Measurements from ENCODE around the gene STARD8.
A peak's percentile ranks its signal among the peaks of the same experiment; 100 is the strongest.
"Not testable (repeated sequence)": the region's sequence is repeated elsewhere in the genome, so short reads cannot be mapped to it uniquely, and the experiment has no call there.

Gene STARD8

GRCh38 chrX:68647156-68647957, at the start of gene STARD8:
Gene STARD8 (plus strand): TSS chrX:68647666. CDS start chrX:68647883, 217 bp downstream.
- DNase-seq = no peak

GRCh38 chrX:68598841-68599240, 48.6 kb upstream of the STARD8 start:
- DNase-seq = no peak

- no peak for DNase-seq
Measured at GRCh38 chrX:68599256-68600152, 48.0 kb upstream of the STARD8 start.

GRCh38 chrX:68604216-68604615, 43.2 kb upstream of the STARD8 start:
- not testable (repeated sequence) for DNase-seq

GRCh38 chrX:68614733-68615132, 32.7 kb upstream of the STARD8 start:
- DNase-seq = not testable (repeated sequence)

GRCh38 chrX:68627986-68628385, 19.5 kb upstream of the STARD8 start:
- DNase-seq = no peak

GRCh38 chrX:68629936-68630335, 17.5 kb upstream of the STARD8 start:
- not testable (repeated sequence) for DNase-seq

- no peak for DNase-seq
Measured at GRCh38 chrX:68631336-68631735, 16.1 kb upstream of the STARD8 start.

GRCh38 chrX:68632491-68632890, 15.0 kb upstream of the STARD8 start:
- no peak for DNase-seq

- DNase-seq = no peak
Measured at GRCh38 chrX:68633981-68634380, 13.5 kb upstream of the STARD8 start.

- no peak for DNase-seq
Measured at GRCh38 chrX:68634649-68635227, 12.7 kb upstream of the STARD8 start.

- DNase-seq = no peak
Measured at GRCh38 chrX:68640661-68641060, 6.8 kb upstream of the STARD8 start.

GRCh38 chrX:68644861-68645260, 2.6 kb upstream of the STARD8 start:
- DNase-seq = no peak

- no peak for DNase-seq
Measured at GRCh38 chrX:68646421-68646820, 1.0 kb upstream of the STARD8 start.

- no peak for DNase-seq
Measured at GRCh38 chrX:68648960-68649359, 1.5 kb downstream of the STARD8 start.

- no peak for DNase-seq
Measured at GRCh38 chrX:68650491-68650890, 3.0 kb downstream of the STARD8 start.

- no peak for DNase-seq
Measured at GRCh38 chrX:68651110-68651509, 3.6 kb downstream of the STARD8 start.

- no peak for DNase-seq
Measured at GRCh38 chrX:68652326-68653170, 5.1 kb downstream of the STARD8 start.

GRCh38 chrX:68654693-68655092, 7.2 kb downstream of the STARD8 start:
- no peak for DNase-seq

- not testable (repeated sequence) for DNase-seq
Measured at GRCh38 chrX:68656473-68656872, 9.0 kb downstream of the STARD8 start.

GRCh38 chrX:68658530-68658929, 11.1 kb downstream of the STARD8 start:
- peak; percentile 22 for DNase-seq

- DNase-seq = no peak
Measured at GRCh38 chrX:68659385-68659784, 11.9 kb downstream of the STARD8 start.

- DNase-seq = no peak
Measured at GRCh38 chrX:68659786-68660185, 12.3 kb downstream of the STARD8 start.
